Measurements from ENCODE around the gene SYT3.

DNA sequence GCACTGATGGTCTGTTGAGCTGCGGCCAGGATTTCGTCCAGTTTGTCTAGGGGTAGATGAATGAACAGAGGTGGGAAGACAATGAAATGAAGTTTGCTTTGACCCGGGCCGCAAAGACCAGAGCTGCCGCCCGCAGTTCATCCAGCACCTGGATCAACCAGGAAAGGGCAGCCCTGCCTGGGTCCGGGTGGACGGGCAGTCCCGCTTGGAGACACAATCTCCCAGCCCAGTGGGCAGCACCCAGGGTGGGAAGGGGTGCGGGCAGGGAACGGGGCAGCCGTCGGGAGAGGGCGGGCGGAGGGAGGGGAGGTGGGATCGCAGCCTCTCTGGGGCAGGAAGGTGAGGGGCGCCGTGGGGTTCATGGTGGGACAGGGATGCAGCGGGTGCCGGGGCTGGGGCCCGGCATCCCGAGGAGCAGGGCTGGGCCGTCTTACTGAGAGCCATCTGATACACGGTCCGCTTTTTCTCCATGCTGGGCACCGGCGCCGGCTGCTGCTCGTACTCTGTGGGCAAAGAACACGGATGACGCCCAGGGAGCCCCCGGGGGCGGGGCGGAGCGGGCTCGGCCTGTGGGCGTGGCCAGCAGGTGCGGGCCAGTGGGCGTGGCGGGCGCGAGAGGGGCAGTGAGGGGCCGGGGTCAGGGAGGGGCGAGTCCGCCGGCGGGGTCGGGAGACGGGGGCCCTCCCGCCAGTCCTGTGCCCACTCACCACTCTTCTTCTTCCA lies 46.8 kb upstream of the SYT3 start:
- TF ChIP-seq GABPA (IDR thresholded peaks at IDR 0.05 in 1 of 2, conservative IDR thresholded peaks at IDR 0.05 in 1 of 2) (no peak), MAX (IDR thresholded peaks at IDR 0.05) (no peak), RXRA (IDR thresholded peaks at IDR 0.05) (no peak), EGR1 (IDR thresholded peaks at IDR 0.05; ENCODE audit: low read depth in 2 of 2) (no peak), CTCF (IDR thresholded peaks at IDR 0.05; ENCODE audit: low read depth, low read length, missing input control) (no peak), JUND (IDR thresholded peaks at IDR 0.05) (no peak), RAD21 (IDR thresholded peaks at IDR 0.05) (no peak), SP1 (IDR thresholded peaks at IDR 0.05) (no peak), NR2F2 (IDR thresholded peaks at IDR 0.05) (no peak), YY1 (IDR thresholded peaks at IDR 0.05) (no peak), ATF3 (IDR thresholded peaks at IDR 0.05) (no peak), TAF1 (conservative IDR thresholded peaks at IDR 0.05) (no peak)
- TF ChIP-seq, protein P1, sequence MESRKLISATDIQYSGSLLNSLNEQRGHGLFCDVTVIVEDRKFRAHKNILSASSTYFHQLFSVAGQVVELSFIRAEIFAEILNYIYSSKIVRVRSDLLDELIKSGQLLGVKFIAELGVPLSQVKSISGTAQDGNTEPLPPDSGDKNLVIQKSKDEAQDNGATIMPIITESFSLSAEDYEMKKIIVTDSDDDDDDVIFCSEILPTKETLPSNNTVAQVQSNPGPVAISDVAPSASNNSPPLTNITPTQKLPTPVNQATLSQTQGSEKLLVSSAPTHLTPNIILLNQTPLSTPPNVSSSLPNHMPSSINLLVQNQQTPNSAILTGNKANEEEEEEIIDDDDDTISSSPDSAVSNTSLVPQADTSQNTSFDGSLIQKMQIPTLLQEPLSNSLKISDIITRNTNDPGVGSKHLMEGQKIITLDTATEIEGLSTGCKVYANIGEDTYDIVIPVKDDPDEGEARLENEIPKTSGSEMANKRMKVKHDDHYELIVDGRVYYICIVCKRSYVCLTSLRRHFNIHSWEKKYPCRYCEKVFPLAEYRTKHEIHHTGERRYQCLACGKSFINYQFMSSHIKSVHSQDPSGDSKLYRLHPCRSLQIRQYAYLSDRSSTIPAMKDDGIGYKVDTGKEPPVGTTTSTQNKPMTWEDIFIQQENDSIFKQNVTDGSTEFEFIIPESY (IDR thresholded peaks at IDR 0.05) = no peak
- TF ChIP-seq, protein P2, sequence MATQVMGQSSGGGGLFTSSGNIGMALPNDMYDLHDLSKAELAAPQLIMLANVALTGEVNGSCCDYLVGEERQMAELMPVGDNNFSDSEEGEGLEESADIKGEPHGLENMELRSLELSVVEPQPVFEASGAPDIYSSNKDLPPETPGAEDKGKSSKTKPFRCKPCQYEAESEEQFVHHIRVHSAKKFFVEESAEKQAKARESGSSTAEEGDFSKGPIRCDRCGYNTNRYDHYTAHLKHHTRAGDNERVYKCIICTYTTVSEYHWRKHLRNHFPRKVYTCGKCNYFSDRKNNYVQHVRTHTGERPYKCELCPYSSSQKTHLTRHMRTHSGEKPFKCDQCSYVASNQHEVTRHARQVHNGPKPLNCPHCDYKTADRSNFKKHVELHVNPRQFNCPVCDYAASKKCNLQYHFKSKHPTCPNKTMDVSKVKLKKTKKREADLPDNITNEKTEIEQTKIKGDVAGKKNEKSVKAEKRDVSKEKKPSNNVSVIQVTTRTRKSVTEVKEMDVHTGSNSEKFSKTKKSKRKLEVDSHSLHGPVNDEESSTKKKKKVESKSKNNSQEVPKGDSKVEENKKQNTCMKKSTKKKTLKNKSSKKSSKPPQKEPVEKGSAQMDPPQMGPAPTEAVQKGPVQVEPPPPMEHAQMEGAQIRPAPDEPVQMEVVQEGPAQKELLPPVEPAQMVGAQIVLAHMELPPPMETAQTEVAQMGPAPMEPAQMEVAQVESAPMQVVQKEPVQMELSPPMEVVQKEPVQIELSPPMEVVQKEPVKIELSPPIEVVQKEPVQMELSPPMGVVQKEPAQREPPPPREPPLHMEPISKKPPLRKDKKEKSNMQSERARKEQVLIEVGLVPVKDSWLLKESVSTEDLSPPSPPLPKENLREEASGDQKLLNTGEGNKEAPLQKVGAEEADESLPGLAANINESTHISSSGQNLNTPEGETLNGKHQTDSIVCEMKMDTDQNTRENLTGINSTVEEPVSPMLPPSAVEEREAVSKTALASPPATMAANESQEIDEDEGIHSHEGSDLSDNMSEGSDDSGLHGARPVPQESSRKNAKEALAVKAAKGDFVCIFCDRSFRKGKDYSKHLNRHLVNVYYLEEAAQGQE (IDR thresholded peaks at IDR 0.05) = no peak
